ENCODE measurements around the gene OGDH.

- TF ChIP-seq RAD21 (IDR thresholded peaks at IDR 0.05; ENCODE audit: low read depth) (no peak), POLR2A (IDR thresholded peaks at IDR 0.05; ENCODE audit: borderline replicate concordance, extremely low read depth, insufficient read depth, insufficient read length) (no peak), EZH2phosphoT487 (IDR thresholded peaks at IDR 0.05; ENCODE audit: borderline replicate concordance) (no peak), EZH2 (IDR thresholded peaks at IDR 0.05) (no peak), REST (IDR thresholded peaks at IDR 0.05; ENCODE audit: low read depth) (no peak), ATF3 (IDR thresholded peaks at IDR 0.05) (no peak), TCF7L2 (IDR thresholded peaks at IDR 0.05; ENCODE audit: borderline replicate concordance, extremely low read depth, insufficient read depth, insufficient read length) (no peak), SIN3A (IDR thresholded peaks at IDR 0.05; ENCODE audit: low read depth) (no peak), POLR2AphosphoS5 (IDR thresholded peaks at IDR 0.05; ENCODE audit: low read depth, low read length) (no peak), ZFX (IDR thresholded peaks at IDR 0.05) (no peak), CEBPB (IDR thresholded peaks at IDR 0.05; ENCODE audit: low read depth) (no peak)
- TF ChIP-seq, protein P1, sequence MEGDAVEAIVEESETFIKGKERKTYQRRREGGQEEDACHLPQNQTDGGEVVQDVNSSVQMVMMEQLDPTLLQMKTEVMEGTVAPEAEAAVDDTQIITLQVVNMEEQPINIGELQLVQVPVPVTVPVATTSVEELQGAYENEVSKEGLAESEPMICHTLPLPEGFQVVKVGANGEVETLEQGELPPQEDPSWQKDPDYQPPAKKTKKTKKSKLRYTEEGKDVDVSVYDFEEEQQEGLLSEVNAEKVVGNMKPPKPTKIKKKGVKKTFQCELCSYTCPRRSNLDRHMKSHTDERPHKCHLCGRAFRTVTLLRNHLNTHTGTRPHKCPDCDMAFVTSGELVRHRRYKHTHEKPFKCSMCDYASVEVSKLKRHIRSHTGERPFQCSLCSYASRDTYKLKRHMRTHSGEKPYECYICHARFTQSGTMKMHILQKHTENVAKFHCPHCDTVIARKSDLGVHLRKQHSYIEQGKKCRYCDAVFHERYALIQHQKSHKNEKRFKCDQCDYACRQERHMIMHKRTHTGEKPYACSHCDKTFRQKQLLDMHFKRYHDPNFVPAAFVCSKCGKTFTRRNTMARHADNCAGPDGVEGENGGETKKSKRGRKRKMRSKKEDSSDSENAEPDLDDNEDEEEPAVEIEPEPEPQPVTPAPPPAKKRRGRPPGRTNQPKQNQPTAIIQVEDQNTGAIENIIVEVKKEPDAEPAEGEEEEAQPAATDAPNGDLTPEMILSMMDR (IDR thresholded peaks at IDR 0.05 in 2 of 3, conservative IDR thresholded peaks at IDR 0.05 in 1 of 3; ENCODE audit: borderline replicate concordance in 1 of 3, insufficient read depth in 1 of 3, low read depth in 2 of 3, low read length in 2 of 3) = no peak
These were observed 100.5 kb downstream of the OGDH start for GRCh38 chr7:44706788-44707557.

Data from HCT116 (cell line).